ENCODE data around the gene DHDH.

DHDH gene

DNA sequence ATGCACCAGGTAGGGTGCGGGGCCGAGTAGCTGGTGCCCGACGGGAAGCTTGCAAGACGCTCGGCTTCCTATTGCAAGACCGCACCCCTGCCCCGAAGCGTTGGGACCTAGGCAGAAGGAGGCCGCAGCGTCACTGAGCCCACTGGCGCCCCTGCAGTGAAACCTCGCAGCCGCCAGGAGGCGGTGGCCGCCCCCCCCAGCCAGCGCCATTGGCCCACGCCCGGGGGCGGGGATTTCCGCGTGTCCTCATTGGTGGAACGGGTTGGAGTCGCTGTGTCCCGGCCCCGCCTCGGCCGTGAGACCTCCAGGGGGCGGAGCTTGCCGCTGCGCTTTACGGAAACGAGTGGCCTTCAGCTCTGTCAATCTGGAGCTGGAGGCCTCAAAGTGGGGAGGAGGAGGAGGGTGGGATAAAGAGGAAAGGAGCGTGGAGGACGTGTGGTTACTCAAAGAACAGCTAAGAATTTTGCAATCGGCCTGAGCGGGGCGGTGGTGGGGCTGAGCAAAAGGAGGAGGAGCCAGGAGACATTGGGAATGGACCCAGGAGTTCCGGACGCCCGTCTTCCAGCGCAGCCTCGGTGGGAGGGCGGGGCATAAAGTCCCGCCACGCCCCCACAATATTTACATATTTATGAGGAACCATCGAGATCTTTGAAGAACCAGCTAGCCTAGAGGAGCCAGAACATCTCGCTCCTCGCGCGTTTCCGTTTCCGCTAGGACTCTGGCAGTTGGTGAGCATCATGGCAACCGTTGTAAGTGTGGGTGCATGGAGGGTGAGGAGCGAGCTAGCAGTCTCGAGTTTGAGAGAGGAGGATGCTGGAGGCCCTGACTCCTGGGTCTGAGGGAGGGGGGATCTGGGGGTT lies 59.9 kb downstream of the DHDH start, which contains the start of the genes GYS1 and RUVBL2:
GYS1 (minus strand) TSS at position 135 of the 860 bp plus-strand sequence. CDS start 197 bp downstream, outside the sequence.
RUVBL2 (plus strand) TSS at position 713 of the 860 bp plus-strand sequence; CDS start at position 738, 25 bp downstream.
- DNase-seq (ENCODE audit: low spot score): peak; percentile 99

DNA sequence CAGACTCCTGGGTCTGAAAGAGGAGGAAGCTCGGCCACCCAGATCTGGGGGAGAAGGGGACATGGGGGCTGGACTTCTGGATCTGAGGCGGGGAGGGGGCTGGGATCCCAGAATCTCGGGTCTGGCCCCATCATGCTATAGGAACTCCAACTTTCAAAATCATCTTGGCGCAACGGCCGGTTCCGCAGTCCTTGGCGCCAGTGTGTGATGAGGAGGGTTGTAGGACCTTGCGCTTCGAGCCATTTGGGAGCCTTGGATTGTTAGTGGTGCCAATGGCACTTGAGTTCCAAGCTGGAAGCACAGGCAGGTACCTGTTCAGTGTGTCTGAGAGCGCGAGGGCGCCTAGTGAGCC lies 60.5 kb downstream of the DHDH start:
- no peak for DNase-seq (ENCODE audit: low spot score)
